ENCODE data around the gene POLR1C.
"Not testable (repeated sequence)": the region's sequence is repeated elsewhere in the genome, so short reads cannot be mapped to it uniquely, and the experiment has no call there.

DNA sequence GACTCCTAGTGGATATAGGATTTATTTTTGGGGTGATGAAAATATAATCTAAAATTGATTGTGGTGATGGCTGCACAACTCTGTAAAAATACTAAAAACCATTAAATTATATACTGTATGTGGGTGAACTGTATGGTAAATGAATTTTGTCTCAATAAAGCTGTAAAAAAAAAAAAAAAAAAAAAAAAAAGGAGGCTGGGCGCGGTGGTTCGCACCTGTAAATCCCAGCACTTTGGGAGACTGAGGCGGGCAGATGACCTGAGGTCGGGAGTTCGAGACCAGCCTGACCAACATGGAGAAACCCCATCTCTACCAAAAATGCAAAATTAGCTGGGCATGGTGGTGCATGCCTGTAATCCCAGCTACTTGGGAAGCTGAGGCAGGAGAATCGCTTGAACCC is 40.7 kb downstream of the POLR1C start:
- not testable (repeated sequence) for TF ChIP-seq CTCF (IDR thresholded peaks at IDR 0.05; ENCODE audit: low read length); EZH2 (IDR thresholded peaks at IDR 0.05; ENCODE audit: borderline replicate concordance, low read length)
